GM19351 (cell line): ENCODE measurements around the gene ERC2.

ENCODE experiments used
- ATAC-seq: cut with Tn5 transposase; IDR thresholded peaks from one replicate; pipeline ENCODE4 v1.9.1; 2021; ENCODE audit warnings: mild to moderate bottlenecking, moderate library complexity; ENCODE audit not compliant: unreplicated experiment

ERC2 gene

DNA sequence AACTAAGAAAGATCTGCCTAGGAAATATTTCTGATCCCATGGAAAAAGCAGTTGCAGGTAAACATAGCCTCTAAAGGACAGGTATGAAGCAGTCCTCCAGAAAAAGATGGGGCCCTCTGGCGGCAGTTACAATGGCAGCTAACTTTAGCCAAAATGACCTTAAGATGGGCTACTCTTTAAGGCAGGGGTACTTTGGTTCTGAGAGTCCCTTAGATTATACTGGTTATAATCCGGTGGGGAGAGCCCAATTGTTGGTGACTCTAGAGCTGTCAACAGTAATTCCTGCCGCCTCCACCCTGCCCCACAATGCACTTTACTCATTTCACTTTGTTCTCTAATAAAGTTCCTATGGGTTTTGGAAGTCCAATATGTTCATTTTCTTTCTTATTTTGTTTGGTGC is 568.4 kb downstream of the ERC2 start:
- ATAC-seq: no peak

DNA sequence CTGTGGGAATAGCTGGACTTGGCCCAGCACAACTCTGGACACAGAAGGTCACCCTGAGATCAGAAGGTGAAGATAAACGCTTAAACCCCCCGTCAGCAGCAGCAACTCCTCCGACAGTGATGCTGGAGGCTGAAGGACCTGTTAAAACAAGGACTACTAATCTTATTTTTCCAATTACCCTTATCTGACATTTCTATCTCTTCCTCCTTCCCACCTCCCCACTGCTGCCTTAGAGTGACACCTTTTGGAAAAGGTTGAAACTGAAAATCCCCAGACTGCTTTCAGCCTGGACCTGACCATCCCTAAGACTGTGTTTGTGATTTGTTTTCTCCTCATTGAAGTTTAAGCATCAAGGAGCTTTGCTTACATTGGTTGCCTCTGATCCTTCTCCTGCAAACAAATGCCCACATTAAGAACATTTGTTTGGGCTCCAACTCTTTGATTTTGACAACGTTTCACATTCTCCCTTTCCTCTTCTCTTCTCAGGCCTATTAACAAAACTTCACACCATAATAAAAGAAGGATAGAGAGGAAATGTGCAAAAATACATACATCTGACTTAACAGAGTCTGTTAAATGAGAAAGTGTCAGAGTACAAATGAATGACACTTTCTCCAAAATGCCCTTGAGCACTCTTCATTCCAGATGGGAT is 570.6 kb downstream of the ERC2 start:
- no peak for ATAC-seq

GRCh38 chr3:55895897-55896566 is 572.2 kb downstream of the ERC2 start:
- no peak for ATAC-seq

DNA sequence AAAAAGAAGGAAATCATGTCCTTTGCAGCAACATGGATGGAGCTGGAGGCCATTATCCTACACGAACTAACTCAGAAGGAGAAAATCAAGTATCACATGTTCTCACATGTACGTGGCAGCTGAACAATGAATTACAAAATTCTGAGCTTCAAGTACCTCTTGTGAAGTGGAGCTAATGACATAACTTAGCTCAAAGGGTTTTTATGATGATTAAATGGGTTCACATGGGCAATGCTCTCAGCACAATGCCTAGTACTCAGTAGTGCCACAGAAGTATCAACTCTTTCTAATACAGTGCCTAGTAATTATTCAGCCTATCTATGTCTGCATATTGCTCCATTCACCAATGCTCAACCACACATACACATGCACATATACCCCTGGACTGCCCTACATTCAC is 573.7 kb downstream of the ERC2 start:
- ATAC-seq: no peak

GRCh38 chr3:55893045-55893664 is 575.1 kb downstream of the ERC2 start:
- no peak for ATAC-seq

DNA sequence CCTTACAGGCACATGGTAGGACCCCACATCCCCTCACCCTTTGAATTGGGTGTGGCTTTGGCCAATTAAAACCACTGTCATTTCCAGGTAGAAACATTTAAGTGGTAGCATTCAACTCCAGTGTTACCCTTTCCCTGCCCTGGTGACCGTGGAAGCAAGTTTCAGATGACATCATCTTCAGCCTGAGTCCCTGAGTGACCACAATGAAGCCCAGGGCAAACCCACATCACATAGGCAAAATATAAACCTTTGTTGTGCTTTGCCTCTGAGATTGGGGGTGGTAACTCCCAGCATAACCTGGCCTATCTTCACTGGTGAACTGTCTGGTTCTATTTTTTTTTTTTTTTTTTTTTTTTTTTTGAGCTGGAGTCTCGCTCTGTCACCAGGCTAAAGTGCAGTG is 577.2 kb downstream of the ERC2 start:
- no peak for ATAC-seq

GRCh38 chr3:55888282-55888885 is 579.9 kb downstream of the ERC2 start:
- ATAC-seq: no peak

GRCh38 chr3:55885721-55886120 is 582.5 kb downstream of the ERC2 start:
- no peak for ATAC-seq

DNA sequence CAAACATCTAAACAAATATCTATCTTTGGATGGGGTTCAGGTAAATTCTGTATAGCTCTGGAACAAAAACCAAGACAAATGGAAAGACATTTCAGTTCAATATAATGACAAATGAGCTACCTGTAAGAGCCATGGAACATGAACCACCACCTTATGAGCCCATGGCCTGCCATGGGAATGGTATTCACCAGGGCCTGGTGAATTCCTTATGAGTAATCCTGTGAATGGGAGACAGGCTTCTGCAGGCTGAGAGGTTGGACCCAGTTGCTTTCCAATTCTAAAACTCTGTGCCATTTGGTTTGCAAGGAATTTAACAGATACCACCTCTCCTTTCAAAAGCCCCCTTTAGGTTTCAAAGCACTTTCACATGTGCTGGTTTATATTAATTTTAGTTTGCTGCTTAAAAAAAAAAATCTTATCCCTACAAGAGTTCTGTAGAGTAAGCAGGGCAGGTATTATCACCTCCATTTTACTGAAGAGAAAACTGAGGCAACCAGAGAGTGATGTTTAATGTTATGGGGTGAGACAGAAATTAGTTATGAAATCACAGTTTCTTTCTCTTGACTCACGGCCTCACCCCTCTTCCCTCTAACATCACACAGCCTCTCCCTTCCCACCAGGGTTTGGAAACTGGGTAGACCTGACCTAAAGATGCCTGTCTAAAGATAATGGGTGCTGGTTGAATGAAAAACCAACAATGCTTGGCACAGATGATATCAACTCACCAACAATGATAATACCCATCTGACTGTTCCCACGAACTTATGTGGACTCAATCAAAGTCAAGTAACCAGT is 583.6 kb downstream of the ERC2 start:
- no peak for ATAC-seq

GRCh38 chr3:55884066-55884465 is 584.2 kb downstream of the ERC2 start:
- ATAC-seq: no peak

DNA sequence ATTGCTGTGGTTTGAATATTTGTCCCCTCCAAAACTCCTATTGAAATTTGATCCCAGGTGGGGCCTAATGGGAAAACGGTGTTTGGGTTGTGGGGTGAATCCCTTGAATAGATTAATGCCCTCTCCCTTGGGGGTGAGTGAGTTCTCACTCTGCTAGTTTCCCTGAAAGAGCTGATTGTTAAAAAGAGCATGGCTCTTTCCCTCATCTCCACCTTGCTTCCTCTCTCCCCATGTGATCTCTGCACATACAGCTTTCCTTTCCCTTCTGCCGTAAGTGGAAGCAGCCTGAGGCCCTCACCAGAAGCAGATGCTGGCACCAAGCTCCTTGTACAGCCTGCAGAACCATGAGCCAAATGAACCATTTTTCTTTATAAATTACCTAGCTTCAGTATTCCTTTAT is 586.3 kb downstream of the ERC2 start:
- no peak for ATAC-seq

GRCh38 chr3:55880357-55880756 is 587.9 kb downstream of the ERC2 start:
- no peak for ATAC-seq

- no peak for ATAC-seq
These were observed 588.4 kb downstream of the ERC2 start for GRCh38 chr3:55879901-55880331.

DNA sequence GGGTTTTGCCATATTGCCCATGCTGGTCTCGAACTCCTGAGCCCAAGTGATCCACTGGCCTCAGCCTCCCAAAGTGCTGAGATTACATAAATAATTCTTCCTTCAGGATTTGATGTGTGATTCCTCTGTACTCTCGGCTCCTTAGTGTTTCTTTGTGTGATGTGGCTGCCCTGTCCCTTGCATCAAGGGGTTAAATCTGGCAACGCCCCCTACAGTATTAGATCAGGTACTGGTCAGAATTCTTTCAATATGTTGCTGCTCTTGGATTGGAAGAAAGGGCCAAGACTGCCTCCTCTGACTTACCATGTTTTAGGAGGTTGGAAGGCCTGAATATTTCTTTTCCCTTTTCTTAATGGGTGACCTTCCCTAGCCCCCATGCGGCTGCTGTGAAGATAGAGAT is 590.6 kb downstream of the ERC2 start:
- no peak for ATAC-seq

GRCh38 chr3:55876560-55876959 is 591.7 kb downstream of the ERC2 start:
- no peak for ATAC-seq

DNA sequence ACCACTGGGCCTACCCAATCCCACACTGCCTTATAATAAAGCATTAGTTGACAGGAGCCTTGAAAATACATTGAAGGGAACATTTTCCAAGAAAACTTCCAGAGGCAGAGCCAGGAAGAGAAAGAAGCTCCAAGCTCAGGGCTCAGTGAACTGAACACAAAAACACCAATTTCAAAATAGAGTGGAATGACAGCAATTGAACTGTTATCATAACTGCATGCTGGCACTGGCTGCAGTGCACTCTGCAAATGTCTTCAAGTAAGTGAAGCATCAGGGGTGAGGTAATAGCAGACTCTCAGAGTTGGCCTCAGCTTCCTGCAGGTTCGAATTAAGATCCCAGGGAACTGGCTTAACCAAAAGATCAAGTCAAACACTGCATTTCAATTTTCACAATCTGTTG is 593.2 kb downstream of the ERC2 start:
- no peak for ATAC-seq

DNA sequence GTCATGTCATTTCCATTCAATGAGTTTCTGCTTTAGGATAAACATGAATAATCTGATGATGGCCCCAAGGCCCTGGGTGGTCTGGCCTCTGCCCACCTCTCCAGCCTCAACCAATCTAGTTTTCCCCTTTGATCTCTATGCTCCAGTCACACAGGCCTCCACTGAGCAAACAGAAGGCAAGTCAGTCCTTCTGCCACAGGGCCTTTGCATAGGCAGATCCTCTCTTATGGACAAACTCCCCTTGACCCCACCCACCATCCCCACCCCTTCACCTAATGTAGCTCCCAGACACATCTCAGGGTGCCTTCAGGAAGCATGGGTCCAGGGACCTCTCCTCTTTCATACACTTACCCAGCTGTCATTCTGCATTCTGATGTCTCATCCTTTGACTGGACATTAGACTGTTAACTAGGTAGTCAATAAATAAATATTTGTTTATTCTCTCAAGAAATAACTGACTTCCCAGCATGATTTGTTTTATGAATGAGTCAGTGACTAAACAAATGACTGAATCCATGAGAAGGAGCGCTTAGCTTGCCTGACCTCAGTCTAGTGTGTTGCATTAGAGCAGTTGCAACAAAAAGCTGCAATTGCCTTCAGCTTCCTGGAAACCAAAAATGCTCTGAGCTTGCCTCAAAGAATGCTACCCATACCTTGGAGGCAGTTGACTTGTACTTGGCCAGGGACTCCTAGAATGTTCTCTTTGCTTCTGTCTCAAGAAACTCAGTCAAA is 594.6 kb downstream of the ERC2 start:
- ATAC-seq: no peak

DNA sequence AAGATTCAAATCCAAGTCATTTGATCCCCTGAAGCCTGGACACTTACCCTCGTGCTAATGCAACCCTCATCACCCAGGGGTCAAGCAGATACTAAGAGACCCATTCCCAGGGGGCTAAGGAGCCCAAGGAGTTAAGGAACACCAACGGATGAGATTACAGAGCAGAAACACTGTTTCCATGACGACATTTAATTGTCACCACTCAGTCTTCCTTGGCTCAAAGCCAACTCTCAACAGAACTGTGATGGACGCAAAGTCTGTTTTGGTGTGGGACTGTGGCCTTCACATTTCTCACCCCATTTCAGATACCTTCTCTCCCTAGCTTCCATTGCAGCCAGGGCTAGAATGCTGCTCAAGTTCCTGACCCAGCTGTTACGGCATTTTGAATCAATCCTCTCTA is 597.7 kb downstream of the ERC2 start:
- no peak for ATAC-seq

DNA sequence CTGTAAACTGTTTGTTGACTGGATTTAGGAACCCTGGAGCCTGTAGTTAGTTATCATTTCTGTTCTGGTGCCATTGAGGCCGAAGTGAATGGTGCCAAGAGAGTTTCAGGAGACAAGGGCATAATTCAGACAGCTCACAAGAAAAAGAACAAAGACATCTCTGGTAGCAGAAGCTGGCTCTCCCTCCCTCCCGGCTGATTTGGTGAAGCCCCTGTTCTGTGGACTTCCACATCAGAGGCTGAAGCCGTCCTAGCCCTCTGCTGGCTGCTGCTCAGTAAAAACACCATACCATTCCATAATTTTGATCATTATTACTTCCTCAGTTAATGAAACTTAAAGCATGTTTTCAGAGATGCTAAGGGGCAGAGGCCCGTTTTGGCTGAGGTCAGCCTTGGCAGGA is 599.9 kb downstream of the ERC2 start:
- no peak for ATAC-seq

DNA sequence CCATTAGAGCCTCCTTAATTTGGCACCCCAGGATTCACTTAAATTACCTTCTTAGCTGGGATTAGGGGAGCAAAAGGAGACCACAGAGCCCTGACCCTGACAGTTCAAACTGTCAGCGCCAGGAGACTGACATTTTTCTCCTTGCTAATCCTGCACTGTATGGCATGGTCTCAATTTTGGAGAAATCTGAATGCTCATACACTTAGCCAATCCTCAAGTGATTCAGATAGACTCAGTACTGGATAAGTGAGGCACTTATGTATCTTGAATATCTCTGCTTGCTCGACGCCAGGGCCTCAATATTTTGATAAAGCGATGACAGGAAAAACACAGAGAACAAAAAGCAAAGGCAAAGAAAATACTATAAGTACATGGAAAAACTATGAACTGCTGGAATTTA is 605.2 kb downstream of the ERC2 start:
- ATAC-seq: no peak
